ENCODE data around the gene ARID5A. TPM values are rescaled to one million over a fixed set of nuclear protein-coding genes. Genes with fewer than 3 reads are reported as not detected.

Gene ARID5A
- total RNA-seq, 1 donor from 2014 or later, result 16.4 TPM

- H3K27ac Mint-ChIP-seq (ENCODE audit: unreplicated experiment), result no peak overlapping the region
- no peak overlapping the region for H3K4me3 Mint-ChIP-seq (ENCODE audit: unreplicated experiment)
- no peak for TF ChIP-seq CTCF (IDR thresholded peaks at IDR 0.05; ENCODE audit: unreplicated experiment)
- no peak for DNase-seq (ENCODE audit: low spot score)
- peaks cover 4% of the 10 kb centered on the region for H3K27me3 Mint-ChIP-seq (ENCODE audit: unreplicated experiment)
- no peaks in the 10 kb centered on the region for H3K4me1 Mint-ChIP-seq (ENCODE audit: unreplicated experiment)
- peaks cover 13% of the 10 kb centered on the region for H3K36me3 Mint-ChIP-seq (ENCODE audit: low read depth, unreplicated experiment)
- H3K9me3 Mint-ChIP-seq (ENCODE audit: unreplicated experiment), result no peaks in the 10 kb centered on the region
Measured at GRCh38 chr2:96548558-96549465, 12.3 kb downstream of the ARID5A start.

GRCh38 chr2:96549466-96549785 is 12.9 kb downstream of the ARID5A start:
- no peak for DNase-seq (ENCODE audit: low spot score)

GRCh38 chr2:96549967-96550786 is 13.6 kb downstream of the ARID5A start:
- peak; percentile 61 for DNase-seq (ENCODE audit: low spot score)
- Mint-ChIP-seq H3K27ac (ENCODE audit: unreplicated experiment) (no peak overlapping the region), H3K4me3 (ENCODE audit: unreplicated experiment) (no peak overlapping the region), H3K36me3 (ENCODE audit: low read depth, unreplicated experiment) (peaks cover 7% of the 10 kb centered on the region), H3K9me3 (ENCODE audit: unreplicated experiment) (no peaks in the 10 kb centered on the region), H3K27me3 (ENCODE audit: unreplicated experiment) (peaks cover 9% of the 10 kb centered on the region), H3K4me1 (ENCODE audit: unreplicated experiment) (no peaks in the 10 kb centered on the region)
- peak; percentile 83 for TF ChIP-seq CTCF (IDR thresholded peaks at IDR 0.05; ENCODE audit: unreplicated experiment)

More at GRCh38 chr2:96549466-96549785, 12.9 kb downstream of the ARID5A start:
- Mint-ChIP-seq H3K27ac (ENCODE audit: unreplicated experiment) (no peak overlapping the region), H3K9me3 (ENCODE audit: unreplicated experiment) (no peaks in the 10 kb centered on the region), H3K4me3 (ENCODE audit: unreplicated experiment) (no peak overlapping the region), H3K27me3 (ENCODE audit: unreplicated experiment) (peaks cover 7% of the 10 kb centered on the region), H3K4me1 (ENCODE audit: unreplicated experiment) (no peaks in the 10 kb centered on the region), H3K36me3 (ENCODE audit: low read depth, unreplicated experiment) (peaks cover 12% of the 10 kb centered on the region)
- TF ChIP-seq CTCF (IDR thresholded peaks at IDR 0.05; ENCODE audit: unreplicated experiment), result no peak

- H3K27ac Mint-ChIP-seq (ENCODE audit: unreplicated experiment), result no peak overlapping the region
- no peaks in the 10 kb centered on the region for H3K9me3 Mint-ChIP-seq (ENCODE audit: unreplicated experiment)
- H3K4me3 Mint-ChIP-seq (ENCODE audit: unreplicated experiment), result no peak overlapping the region
- peaks cover 2% of the 10 kb centered on the region for H3K36me3 Mint-ChIP-seq (ENCODE audit: low read depth, unreplicated experiment)
- peaks cover 6% of the 10 kb centered on the region for H3K27me3 Mint-ChIP-seq (ENCODE audit: unreplicated experiment)
- DNase-seq (ENCODE audit: low spot score), result no peak
- no peaks in the 10 kb centered on the region for H3K4me1 Mint-ChIP-seq (ENCODE audit: unreplicated experiment)
- no peak for TF ChIP-seq CTCF (IDR thresholded peaks at IDR 0.05; ENCODE audit: unreplicated experiment)
Measured at GRCh38 chr2:96550787-96551604, 14.4 kb downstream of the ARID5A start.
